Loucy (cell line): ENCODE data around the gene THRSP.

ENCODE experiments used
- H2AFZ ChIP-seq: fragments of 200-600 bp; sonication (generic); 2 replicates; pipeline ENCODE4 v1.6.0; 2016; ENCODE audit warnings: antibody characterized with exemption, mild to moderate bottlenecking, low read length, moderate library complexity
- H3F3A ChIP-seq: fragments of 200-600 bp; 2 replicates; pipeline ENCODE4 v1.6.0; 2016; ENCODE audit warnings: antibody characterized with exemption, low read depth, mild to moderate bottlenecking
- H3K27me3 ChIP-seq: fragments of 200-600 bp; sonication (generic); 2 replicates; pipeline ENCODE4 v1.6.1; 2014; ENCODE audit warnings: low read length, mild to moderate bottlenecking; ENCODE audit not compliant: insufficient read depth, poor library complexity, severe bottlenecking
- H3K36me3 ChIP-seq: fragments of 200-600 bp; sonication (generic); 2 replicates; pipeline ENCODE4 v1.6.1; 2016; ENCODE audit warnings: low read length; ENCODE audit not compliant: insufficient read depth
- H3K4me1 ChIP-seq: fragments of 200-600 bp; sonication (generic); 2 replicates; pipeline ENCODE4 v1.5.1; 2014; ENCODE audit warnings: low read length, mild to moderate bottlenecking; ENCODE audit not compliant: insufficient read depth, poor library complexity, severe bottlenecking
- H3K4me2 ChIP-seq: fragments of 200-600 bp; sonication (generic); 2 replicates; pipeline ENCODE4 v1.6.0; 2014; ENCODE audit warnings: antibody characterized with exemption, low read length, low read depth, mild to moderate bottlenecking; ENCODE audit not compliant: poor library complexity, severe bottlenecking
- H3K4me3 ChIP-seq: fragments of 200-600 bp; sonication (generic); 2 replicates; pipeline ENCODE4 v1.5.1; 2014; ENCODE audit warnings: low read length, mild to moderate bottlenecking, mixed read lengths; ENCODE audit not compliant: poor library complexity, severe bottlenecking
- H3K79me2 ChIP-seq: fragments of 200-600 bp; sonication (generic); 2 replicates; pipeline ENCODE4 v1.6.1; 2014; ENCODE audit warnings: low read length; ENCODE audit not compliant: insufficient read depth
- H3K9ac ChIP-seq: fragments of 200-600 bp; sonication (generic); 2 replicates; pipeline ENCODE4 v1.6.0; 2014; ENCODE audit warnings: mild to moderate bottlenecking, low read depth, low read length, moderate library complexity; ENCODE audit not compliant: poor library complexity, severe bottlenecking
- H3K9me2 ChIP-seq: fragments of 200-600 bp; sonication (generic); replicated peaks from 2 replicates; pipeline ENCODE4 v1.6.1; 2016; ENCODE audit warnings: low read depth, low read length, mixed read lengths
- H3K9me3 ChIP-seq: fragments of 200-600 bp; sonication (generic); 2 replicates; pipeline ENCODE4 v1.6.1; 2014; ENCODE audit warnings: mild to moderate bottlenecking, antibody characterized with exemption, low read length, low read depth; ENCODE audit not compliant: insufficient read depth
- H4K20me1 ChIP-seq: fragments of 200-600 bp; sonication (generic); 2 replicates; pipeline ENCODE4 v1.6.0; 2014; ENCODE audit warnings: antibody characterized with exemption, low read length, mild to moderate bottlenecking; ENCODE audit not compliant: insufficient read depth, poor library complexity, severe bottlenecking
- CTCF ChIP-seq: fragments of 200-600 bp; sonication (generic); conservative IDR thresholded peaks from 2 replicates; pipeline ENCODE4 v1.5.1; 2014; ENCODE audit warnings: mild to moderate bottlenecking, antibody characterized with exemption, low read length
- EZH2phosphoT487 ChIP-seq: fragments of 200-600 bp; IDR thresholded peaks from 2 replicates; pipeline ENCODE4 v1.6.1; 2018; ENCODE audit warnings: antibody characterized with exemption, mild to moderate bottlenecking, moderate library complexity, borderline replicate concordance

THRSP gene

GRCh38 chr11:78100261-78100660 lies 36.6 kb downstream of the THRSP start:
- no peak overlapping the region for H3K9ac ChIP-seq
- no peaks in the 10 kb centered on the region for H4K20me1 ChIP-seq
- no peaks in the 10 kb centered on the region for H3K27me3 ChIP-seq
- no peaks in the 10 kb centered on the region for H3K9me2 ChIP-seq
- H3F3A ChIP-seq = no peaks in the 10 kb centered on the region
- no peaks in the 10 kb centered on the region for H3K4me1 ChIP-seq
- H2AFZ ChIP-seq = no peak overlapping the region
- no peak overlapping the region for H3K4me3 ChIP-seq
- H3K9me3 ChIP-seq = no peaks in the 10 kb centered on the region
- H3K79me2 ChIP-seq = no peaks in the 10 kb centered on the region
- TF ChIP-seq CTCF = no peak
- TF ChIP-seq EZH2phosphoT487 = no peak
- peaks cover 6% of the 10 kb centered on the region; the same call in 1 of the 2 replicates for H3K36me3 ChIP-seq
- no peak overlapping the region for H3K4me2 ChIP-seq

GRCh38 chr11:78100676-78101472 lies 37.2 kb downstream of the THRSP start:
- no peaks in the 10 kb centered on the region for H3K27me3 ChIP-seq
- TF ChIP-seq EZH2phosphoT487 (no peak), CTCF (no peak)
- no peaks in the 10 kb centered on the region for H3F3A ChIP-seq
- H3K9me2 ChIP-seq = no peaks in the 10 kb centered on the region
- H2AFZ ChIP-seq = no peak overlapping the region
- H3K9me3 ChIP-seq = no peaks in the 10 kb centered on the region
- H3K9ac ChIP-seq = no peak overlapping the region
- no peak overlapping the region for H3K4me3 ChIP-seq
- H3K4me2 ChIP-seq = no peak overlapping the region
- H4K20me1 ChIP-seq = no peaks in the 10 kb centered on the region
- no peaks in the 10 kb centered on the region for H3K79me2 ChIP-seq
- peaks cover 6% of the 10 kb centered on the region; the same call in 1 of the 2 replicates for H3K36me3 ChIP-seq
- no peaks in the 10 kb centered on the region for H3K4me1 ChIP-seq

DNA sequence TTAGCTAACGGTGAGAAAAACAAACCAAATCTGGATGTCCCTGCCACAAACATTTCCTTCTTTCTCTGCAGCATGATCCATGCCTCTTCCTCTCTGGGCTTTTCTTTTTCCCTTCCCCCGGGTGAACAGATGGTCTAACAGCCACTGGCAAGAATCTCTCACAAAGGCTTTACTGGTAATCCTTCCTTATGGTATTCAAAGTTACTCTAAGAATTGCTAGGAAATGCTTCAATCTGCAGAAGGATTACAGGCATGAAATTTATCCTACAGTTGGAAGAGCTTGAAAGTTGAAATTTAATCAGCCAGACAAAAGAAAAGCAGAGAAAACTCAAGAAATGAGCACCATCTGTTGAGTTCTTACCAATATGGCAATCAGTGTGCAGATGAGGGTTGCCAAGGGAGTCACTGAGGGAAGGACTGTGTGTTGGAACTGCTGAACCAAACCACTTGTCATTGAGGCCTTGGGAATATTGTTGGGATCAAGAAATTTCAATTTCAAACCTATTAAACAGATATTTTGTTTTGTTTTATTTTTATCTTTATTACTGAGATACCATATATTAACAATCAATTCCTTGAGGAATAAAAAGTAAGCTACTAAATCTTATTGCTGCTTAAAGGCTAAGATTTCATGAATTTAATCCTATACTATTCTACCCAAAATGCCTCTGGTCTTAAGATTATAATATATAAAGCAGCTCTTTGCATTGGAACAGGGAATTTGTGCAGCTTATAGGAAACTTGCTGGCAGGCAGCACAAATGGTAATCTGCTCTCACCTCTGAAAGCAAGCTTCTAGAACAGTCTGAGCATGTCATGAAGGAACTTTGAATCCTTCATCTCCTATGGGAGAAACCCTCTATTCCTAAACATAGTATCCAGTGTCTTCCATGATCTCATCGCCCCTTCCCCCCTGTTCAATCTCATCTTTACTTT lies 45.7 kb downstream of the THRSP start:
- no peak overlapping the region for H3K4me3 ChIP-seq
- H3K27me3 ChIP-seq = no peaks in the 10 kb centered on the region
- H3K4me2 ChIP-seq = no peak overlapping the region
- peaks cover 15% of the 10 kb centered on the region; the same call in 1 of the 2 replicates for H3K36me3 ChIP-seq
- H3K9ac ChIP-seq = no peak overlapping the region
- no peaks in the 10 kb centered on the region for H3K9me2 ChIP-seq
- no peaks in the 10 kb centered on the region for H3K9me3 ChIP-seq
- no peaks in the 10 kb centered on the region for H3K4me1 ChIP-seq
- TF ChIP-seq CTCF (no peak), EZH2phosphoT487 (no peak)
- no peaks in the 10 kb centered on the region for H3F3A ChIP-seq
- no peaks in the 10 kb centered on the region for H4K20me1 ChIP-seq
- no peaks in the 10 kb centered on the region for H3K79me2 ChIP-seq
- no peak overlapping the region for H2AFZ ChIP-seq
